ENCODE measurements around the gene PRDX2.
"Not testable (repeated sequence)": the region's sequence is repeated elsewhere in the genome, so short reads cannot be mapped to it uniquely, and the experiment has no call there.

Gene PRDX2

DNA sequence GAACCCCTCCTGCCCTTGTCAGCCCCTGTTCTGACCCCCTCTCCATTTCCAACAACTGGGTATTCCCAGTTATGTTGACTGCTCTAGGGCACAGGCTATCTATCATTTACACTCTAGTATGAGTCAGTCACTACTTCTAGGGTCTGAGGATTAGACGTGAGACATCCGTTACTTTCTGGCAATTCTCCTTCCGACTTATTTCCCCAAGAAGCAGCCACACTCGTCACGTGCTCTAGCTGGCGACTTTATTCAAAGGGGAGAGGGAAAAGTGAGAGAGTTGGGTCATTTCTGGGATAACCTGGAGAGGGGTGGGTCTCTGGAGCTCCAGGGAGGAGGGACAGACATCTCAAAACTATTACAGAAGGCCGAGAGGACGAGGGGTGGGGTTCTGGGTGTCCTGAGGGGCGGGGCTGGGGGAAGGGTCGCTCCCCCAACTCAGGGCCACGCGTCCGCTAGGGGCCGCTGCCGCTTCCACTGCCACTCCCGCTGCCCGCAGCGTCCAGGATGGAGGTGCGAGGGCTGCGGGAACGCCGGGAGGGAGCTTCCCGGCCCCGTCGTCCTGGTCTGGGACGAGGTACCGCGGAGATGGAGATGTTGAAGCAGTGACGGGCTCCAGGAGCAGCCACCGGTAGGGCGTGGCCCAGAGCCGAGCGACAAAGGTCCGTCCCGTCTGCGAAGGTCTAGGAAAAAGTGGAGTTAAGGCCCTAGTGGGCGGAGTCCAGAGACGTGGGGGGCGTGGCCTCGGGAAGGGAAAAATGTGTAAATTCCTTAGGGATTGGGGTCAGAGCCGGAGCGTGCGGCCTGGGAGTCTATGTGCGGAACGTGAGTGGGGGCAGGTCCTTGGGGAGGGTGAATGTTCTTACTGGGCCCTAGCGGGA is 23.9 kb upstream of the PRDX2 start:
- DNase-seq (ENCODE audit: low read depth, low spot score) = no peak

DNA sequence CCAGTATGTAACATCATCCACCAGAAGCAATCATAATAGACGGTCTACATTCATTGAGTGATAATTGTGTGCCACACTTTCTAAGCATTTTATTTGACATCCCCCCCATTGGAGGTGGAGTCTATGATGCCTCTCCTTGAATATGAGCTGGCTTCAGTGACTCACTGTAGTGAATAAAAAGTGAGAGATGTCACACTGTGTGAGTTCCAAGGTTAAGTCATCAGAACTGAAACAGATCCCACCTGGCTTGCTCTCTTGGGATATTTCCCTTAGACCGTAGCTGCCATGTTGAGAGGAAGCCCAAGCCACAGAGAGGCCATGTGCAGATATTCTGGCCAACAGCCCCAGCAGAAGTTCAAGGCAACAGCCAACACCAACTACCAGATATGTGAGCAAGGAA is 20.2 kb upstream of the PRDX2 start:
- no peak for DNase-seq (ENCODE audit: low read depth, low spot score)

DNA sequence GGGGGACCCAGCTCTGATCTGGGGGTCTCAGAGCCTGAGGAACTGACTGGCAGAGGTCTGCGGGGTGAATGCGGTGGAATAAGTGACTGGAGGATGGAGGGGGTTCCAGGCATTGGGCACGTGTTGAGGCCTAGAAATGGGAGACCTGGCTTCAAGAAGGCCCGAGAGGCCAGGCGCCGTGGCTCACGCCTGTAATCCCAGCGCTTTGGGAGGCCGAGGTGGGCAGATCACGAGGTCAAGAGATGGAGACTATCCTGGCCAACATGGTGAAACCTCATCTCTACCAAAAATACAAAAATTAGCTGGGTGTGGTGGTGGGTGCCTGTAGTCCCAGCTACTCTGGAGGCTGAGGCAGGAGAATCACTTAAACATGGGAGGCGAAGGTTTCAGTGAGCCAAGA is 16.2 kb upstream of the PRDX2 start:
- DNase-seq (ENCODE audit: low read depth, low spot score) = not testable (repeated sequence)

DNA sequence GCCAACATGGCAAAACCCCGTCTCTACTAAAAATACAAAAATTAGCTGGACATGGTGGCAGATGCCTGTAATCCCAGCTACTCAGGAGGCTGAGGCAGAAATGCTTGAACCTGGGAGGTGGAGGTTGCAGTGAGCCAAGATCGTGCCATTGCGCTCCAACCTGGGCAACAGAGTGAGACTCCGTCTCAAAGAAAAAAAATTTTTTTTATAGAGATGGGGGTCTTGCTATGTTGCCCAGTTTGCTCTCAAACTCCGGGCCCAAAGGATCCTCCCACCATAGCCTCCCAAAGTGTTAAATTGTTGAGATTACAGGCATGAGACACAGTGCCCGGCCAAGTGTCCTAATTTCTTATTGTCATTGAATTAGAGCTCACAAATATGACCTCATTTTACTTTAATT is 15.6 kb upstream of the PRDX2 start:
- not testable (repeated sequence) for DNase-seq (ENCODE audit: low read depth, low spot score)

DNA sequence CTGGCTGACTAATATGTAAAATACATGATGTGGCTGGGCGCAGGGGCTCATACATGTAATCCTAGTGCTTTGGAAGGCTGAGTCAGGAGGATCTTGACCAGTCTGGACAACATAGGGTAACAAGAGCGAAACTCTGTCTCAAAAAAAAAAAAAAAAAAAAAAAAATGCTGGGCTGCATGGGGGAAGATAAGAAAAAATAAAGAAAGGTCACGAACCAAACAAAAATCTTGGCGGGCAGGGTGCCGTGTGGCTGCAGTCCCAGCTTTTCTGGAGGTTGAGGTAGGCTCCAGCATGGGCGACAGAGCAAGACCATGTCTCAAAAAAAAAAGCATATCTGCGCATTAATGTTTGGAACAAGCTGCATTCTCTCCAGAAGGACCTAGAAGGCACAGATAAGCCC is 13.5 kb upstream of the PRDX2 start:
- DNase-seq (ENCODE audit: low read depth, low spot score) = no peak

- no peak for DNase-seq (ENCODE audit: low read depth, low spot score)
Observed at GRCh38 chr19:12806242-12807081, 4.9 kb upstream of the PRDX2 start, which contains the start of gene RNASEH2A. TSS of gene RNASEH2A (plus strand) at chr19:12806584. CDS start at chr19:12806674, 90 bp downstream.

DNA sequence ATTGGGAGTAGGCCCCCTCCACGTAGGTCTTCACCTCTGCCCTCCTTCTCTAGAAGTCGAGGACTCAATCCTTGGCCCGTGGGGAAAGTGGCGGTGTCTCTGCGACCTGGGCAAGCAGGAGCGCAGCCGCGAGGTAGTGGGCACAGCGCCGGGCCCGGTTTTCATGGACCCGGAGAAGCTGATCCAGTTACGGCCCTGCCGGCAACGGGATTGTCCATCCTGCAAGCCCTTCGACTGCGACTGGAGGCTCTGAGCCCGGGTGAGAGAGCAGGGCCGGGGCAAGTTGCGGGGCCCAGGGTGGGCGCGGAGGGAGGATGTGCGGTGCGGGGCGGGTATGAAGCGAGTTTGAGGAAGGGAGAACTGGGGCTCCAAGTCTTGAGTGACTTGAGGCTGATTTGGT is 2.5 kb upstream of the PRDX2 start:
- DNase-seq (ENCODE audit: low read depth, low spot score) = no peak

DNA sequence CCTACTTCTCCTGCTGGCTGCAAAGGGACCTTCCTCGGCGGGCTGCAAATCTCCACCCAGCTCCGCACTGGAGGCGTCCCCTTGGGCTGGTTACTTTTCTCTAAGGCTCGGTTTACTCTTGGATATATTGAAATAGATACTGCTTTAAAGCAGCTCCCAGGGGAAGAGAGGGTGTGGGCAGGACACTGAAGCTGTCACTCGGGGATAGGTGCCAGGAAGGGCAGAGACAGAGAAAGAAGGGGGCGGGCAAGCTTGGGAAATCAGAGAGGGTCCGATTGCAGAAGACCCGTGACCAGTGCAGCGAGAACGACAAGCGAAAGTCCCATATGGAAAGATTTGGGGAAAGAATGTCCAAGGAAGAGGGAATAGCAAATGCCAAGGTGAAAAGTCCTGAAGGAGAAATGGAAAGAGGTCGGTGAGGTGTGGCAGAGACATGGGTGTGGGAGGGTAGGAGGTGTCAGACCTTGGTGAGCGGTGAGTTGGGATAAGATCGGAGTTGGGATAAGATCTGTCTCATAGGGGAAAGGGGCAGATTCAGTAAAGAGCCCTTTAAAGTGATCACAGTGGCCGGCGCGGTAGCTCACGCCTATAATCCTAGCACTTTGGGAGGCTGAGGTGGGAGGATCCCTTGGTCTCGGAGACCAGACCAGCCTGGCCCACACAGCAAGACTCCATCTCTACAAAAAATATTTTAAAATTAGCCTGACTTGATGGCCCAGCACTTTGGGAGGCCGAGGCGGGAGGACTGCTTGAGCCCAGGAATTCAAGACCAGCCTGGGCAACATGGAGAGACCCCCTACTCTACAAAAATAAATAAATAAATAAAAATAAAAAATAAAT is 887 bp upstream of the PRDX2 start:
- DNase-seq (ENCODE audit: low read depth, low spot score) = no peak

- no peak for DNase-seq (ENCODE audit: low read depth, low spot score)
Observed at GRCh38 chr19:12800923-12801465, 606 bp downstream of the PRDX2 start.

- no peak for DNase-seq (ENCODE audit: low read depth, low spot score)
Observed at GRCh38 chr19:12800466-12800770, 1.2 kb downstream of the PRDX2 start.

- no peak for DNase-seq (ENCODE audit: low read depth, low spot score)
Observed at GRCh38 chr19:12799742-12800465, 1.7 kb downstream of the PRDX2 start.

DNA sequence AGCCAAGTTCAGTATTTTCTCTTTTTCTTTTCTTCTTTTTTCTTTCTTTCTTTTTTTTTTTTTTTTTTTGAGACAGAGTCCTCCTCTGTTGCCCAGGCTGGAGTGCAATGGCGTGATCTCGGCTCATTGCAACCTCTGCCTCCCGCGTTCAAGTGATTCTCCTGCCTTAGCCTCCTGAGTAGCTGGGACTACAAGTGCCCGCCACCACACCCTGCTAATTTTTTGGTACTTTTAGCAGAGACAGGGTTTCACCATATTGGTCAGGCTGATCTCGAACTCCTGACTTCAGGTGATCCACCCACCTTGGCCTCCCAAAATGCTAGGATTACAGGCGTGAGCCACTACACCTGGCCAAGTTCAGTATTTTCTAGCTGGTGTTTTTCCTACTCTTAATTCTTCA is 4.0 kb downstream of the PRDX2 start:
- not testable (repeated sequence) for DNase-seq (ENCODE audit: low read depth, low spot score)

DNA sequence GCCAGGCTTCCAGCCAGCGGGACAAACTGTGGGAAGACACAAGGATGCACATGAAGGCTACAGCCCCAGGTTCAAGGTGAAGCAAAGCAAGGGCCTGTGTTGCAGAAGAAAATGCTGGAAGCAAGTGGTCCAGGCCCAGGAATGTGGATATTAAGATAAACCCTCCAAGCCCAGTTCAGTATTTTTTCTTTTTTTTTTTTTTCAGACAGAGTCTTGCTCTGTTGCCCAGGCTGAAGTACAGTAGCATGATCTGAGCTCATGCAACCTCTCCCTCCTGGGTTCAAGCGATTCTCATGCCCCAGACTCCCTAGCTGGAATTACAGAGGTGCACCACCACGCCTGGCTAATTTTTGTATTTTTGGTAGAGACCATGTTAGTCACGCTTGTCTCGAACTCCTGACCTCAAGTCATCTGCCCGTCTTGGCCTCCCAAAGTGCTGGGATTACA is 4.4 kb downstream of the PRDX2 start:
- DNase-seq (ENCODE audit: low read depth, low spot score) = no peak

GRCh38 chr19:12796146-12797071 is 5.2 kb downstream of the PRDX2 start:
- DNase-seq (ENCODE audit: low read depth, low spot score) = no peak

DNA sequence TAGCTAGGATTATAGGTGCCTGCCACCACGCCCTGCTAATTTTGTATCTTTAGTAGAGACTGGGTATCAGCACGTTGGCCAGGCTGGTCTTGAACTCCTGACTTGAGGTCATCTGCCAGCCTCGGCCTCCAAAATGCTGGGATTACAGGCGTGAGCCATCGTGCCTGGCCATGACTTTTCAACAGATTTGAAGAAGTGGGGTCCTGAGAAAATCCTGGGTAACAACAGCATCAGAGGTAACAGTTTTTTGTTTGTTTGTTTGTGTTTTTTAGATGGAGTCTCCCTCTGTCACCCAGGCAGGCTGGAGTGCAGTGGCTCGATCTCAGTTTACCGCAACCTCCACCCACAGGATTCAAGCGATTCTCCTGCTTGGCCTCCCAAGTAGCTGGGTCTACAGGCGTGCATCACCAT is 6.6 kb downstream of the PRDX2 start:
- DNase-seq (ENCODE audit: low read depth, low spot score) = no peak

GRCh38 chr19:12794196-12794941 is 7.2 kb downstream of the PRDX2 start:
- DNase-seq (ENCODE audit: low read depth, low spot score) = no peak

GRCh38 chr19:12793290-12794195 is 8.1 kb downstream of the PRDX2 start:
- DNase-seq (ENCODE audit: low read depth, low spot score) = peak; percentile 81

DNA sequence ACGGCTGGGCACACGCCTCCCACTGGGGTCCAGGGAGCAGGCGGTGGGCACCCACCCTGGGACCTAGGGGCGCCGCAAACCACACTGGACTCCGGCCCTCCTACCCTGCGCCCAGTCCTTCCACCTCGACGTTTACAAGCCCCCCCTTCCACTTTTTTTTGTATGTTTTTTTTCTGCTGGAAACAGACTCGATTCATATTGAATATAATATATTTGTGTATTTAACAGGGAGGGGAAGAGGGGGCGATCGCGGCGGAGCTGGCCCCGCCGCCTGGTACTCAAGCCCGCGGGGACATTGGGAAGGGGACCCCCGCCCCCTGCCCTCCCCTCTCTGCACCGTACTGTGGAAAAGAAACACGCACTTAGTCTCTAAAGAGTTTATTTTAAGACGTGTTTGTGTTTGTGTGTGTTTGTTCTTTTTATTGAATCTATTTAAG is 8.7 kb downstream of the PRDX2 start:
- DNase-seq (ENCODE audit: low read depth, low spot score) = no peak
